NCI-H2227 (cell line): Measurements from ENCODE around the gene TEX2.

Source experiments
- DNase-seq: peaks from one replicate; lab custom pipeline; 2025; ENCODE audit not compliant: unreplicated experiment; lab: John Stamatoyannopoulos, UW

Gene TEX2

GRCh38 chr17:64161380-64162176 is 101.5 kb downstream of the TEX2 start:
- no peak for DNase-seq

- no peak for DNase-seq
These were observed 102.7 kb downstream of the TEX2 start for GRCh38 chr17:64160378-64160777.

- DNase-seq, result no peak
These were observed 104.0 kb downstream of the TEX2 start for GRCh38 chr17:64158831-64159590.

- no peak for DNase-seq
These were observed 104.7 kb downstream of the TEX2 start for GRCh38 chr17:64158406-64158805.

GRCh38 chr17:64157669-64158180 is 105.3 kb downstream of the TEX2 start:
- no peak for DNase-seq

- no peak for DNase-seq
These were observed 106.4 kb downstream of the TEX2 start for GRCh38 chr17:64156670-64157069.

- DNase-seq, result no peak
These were observed 107.1 kb downstream of the TEX2 start for GRCh38 chr17:64155751-64156544.

GRCh38 chr17:64155129-64155528 is 107.9 kb downstream of the TEX2 start:
- DNase-seq, result no peak

- no peak for DNase-seq
These were observed 108.3 kb downstream of the TEX2 start for GRCh38 chr17:64154717-64155116.

GRCh38 chr17:64154313-64154695 is 108.8 kb downstream of the TEX2 start:
- DNase-seq, result no peak

- DNase-seq, result no peak
These were observed 109.3 kb downstream of the TEX2 start for GRCh38 chr17:64153565-64154312.

- no peak for DNase-seq
These were observed 110.5 kb downstream of the TEX2 start for GRCh38 chr17:64152428-64153125.

- no peak for DNase-seq
These were observed 112.1 kb downstream of the TEX2 start for GRCh38 chr17:64151016-64151368.

GRCh38 chr17:64150237-64151015 is 112.6 kb downstream of the TEX2 start:
- no peak for DNase-seq

- no peak for DNase-seq
These were observed 113.9 kb downstream of the TEX2 start for GRCh38 chr17:64149196-64149595.

- no peak for DNase-seq
These were observed 114.4 kb downstream of the TEX2 start for GRCh38 chr17:64148699-64149098.

- DNase-seq, result no peak
These were observed 114.9 kb downstream of the TEX2 start for GRCh38 chr17:64148017-64148631.

- no peak for DNase-seq
These were observed 115.7 kb downstream of the TEX2 start for GRCh38 chr17:64147110-64148016.
